MCF 10A (cell line): ENCODE measurements around the gene LIMA1. TPM values are rescaled to one million over a fixed set of nuclear protein-coding genes. Genes with fewer than 3 reads are reported as not detected.
A peak's percentile ranks its signal among the peaks of the same experiment; 100 is the strongest.

Source experiments
- BruUV-seq: library from RNA; stranded (reverse); fragments of 400-500 nt; replicated peaks from 2 replicates; lab custom pipeline; 2021; lab: Mats Ljungman, UMichigan
- CTCF ChIA-PET: fragments of 300-600 bp; sonication (Branson Sonifier 250); formaldehyde crosslinking; extraction: SDS; loops from one replicate; lab custom pipeline; 2021; ENCODE audit warnings: antibody characterized with exemption, inconsistent platforms; lab: Yijun Ruan, JAX
- POLR2A ChIA-PET: fragments of 300-600, 350-650 bp; sonication (Branson Sonifier 250); formaldehyde crosslinking; extraction: SDS; loops from one replicate; lab custom pipeline; 2020; ENCODE audit warnings: antibody characterized with exemption, inconsistent platforms; lab: Yijun Ruan, JAX
- DNase-seq: peaks from one replicate; pipeline ENCODE4 v3.0.0-alpha.2; 2018; ENCODE audit not compliant: unreplicated experiment
- H3K27ac Mint-ChIP-seq: one replicate; pipeline ENCODE4 v1.8.0; 2022; ENCODE audit warnings: mild to moderate bottlenecking, low read depth, mixed read lengths; ENCODE audit not compliant: unreplicated experiment
- H3K27me3 Mint-ChIP-seq: one replicate; pipeline ENCODE4 v1.8.0; 2022; ENCODE audit warnings: mixed read lengths; ENCODE audit not compliant: insufficient read depth, unreplicated experiment
- H3K36me3 Mint-ChIP-seq: one replicate; pipeline ENCODE4 v1.8.0; 2022; ENCODE audit warnings: mild to moderate bottlenecking, moderate library complexity, mixed read lengths; ENCODE audit not compliant: insufficient read depth, unreplicated experiment
- H3K4me1 Mint-ChIP-seq: one replicate; pipeline ENCODE4 v1.8.0; 2022; ENCODE audit warnings: mixed read lengths; ENCODE audit not compliant: insufficient read depth, unreplicated experiment
- H3K4me3 Mint-ChIP-seq: one replicate; pipeline ENCODE4 v1.8.0; 2022; ENCODE audit warnings: mild to moderate bottlenecking, moderate library complexity, mixed read lengths; ENCODE audit not compliant: unreplicated experiment
- H3K9me3 Mint-ChIP-seq: one replicate; pipeline ENCODE4 v1.8.0; 2022; ENCODE audit warnings: mixed read lengths; ENCODE audit not compliant: unreplicated experiment
- intact Hi-C: fragments of 100-400 bp; cut with micrococcal nuclease; formaldehyde crosslinking; loops from 2 replicates; pipeline ENCODE4 v1.14.1; 2022
- total RNA-seq: library from RNA; stranded (reverse); gene quantifications from 2 replicates; pipeline ENCODE4 v1.2.3, GENCODE V29; 2022
- TF ChIP-seq, protein P1 (sequence below): fragments of 200-600 bp; IDR thresholded peaks from one replicate; pipeline ENCODE4 v1.8.0; 2022; ENCODE audit warnings: antibody characterized with exemption, mild to moderate bottlenecking; ENCODE audit not compliant: unreplicated experiment

The LIMA1 gene
- total RNA-seq, 1 experiment from 2014 or later: 86.0 TPM

GRCh38 chr12:50285253-50285652, 1.9 kb upstream of the LIMA1 start:
- Mint-ChIP-seq H3K27ac (no peak overlapping the region), H3K4me1 (peaks cover 11% of the 10 kb centered on the region), H3K9me3 (no peaks in the 10 kb centered on the region), H3K4me3 (no peak overlapping the region), H3K27me3 (no peaks in the 10 kb centered on the region), H3K36me3 (peaks cover 5% of the 10 kb centered on the region)
- no TSS peak for BruUV-seq
- DNase-seq: no peak
- POLR2A ChIA-PET: interaction anchor here (2.5 to 3.7 kb wide), 3 partner anchors 17 to 63 kb away, joined by 15 to 73 read pairs (median 19); no protein-coding TSS in a partner anchor
- intact Hi-C loops: no loop called here
- CTCF ChIA-PET: interaction anchor here (1.7 kb wide), 1 partner anchor 64 kb away, joined by 5 read pairs; no protein-coding TSS in a partner anchor
- TF ChIP-seq, protein P1, sequence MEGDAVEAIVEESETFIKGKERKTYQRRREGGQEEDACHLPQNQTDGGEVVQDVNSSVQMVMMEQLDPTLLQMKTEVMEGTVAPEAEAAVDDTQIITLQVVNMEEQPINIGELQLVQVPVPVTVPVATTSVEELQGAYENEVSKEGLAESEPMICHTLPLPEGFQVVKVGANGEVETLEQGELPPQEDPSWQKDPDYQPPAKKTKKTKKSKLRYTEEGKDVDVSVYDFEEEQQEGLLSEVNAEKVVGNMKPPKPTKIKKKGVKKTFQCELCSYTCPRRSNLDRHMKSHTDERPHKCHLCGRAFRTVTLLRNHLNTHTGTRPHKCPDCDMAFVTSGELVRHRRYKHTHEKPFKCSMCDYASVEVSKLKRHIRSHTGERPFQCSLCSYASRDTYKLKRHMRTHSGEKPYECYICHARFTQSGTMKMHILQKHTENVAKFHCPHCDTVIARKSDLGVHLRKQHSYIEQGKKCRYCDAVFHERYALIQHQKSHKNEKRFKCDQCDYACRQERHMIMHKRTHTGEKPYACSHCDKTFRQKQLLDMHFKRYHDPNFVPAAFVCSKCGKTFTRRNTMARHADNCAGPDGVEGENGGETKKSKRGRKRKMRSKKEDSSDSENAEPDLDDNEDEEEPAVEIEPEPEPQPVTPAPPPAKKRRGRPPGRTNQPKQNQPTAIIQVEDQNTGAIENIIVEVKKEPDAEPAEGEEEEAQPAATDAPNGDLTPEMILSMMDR: no peak

GRCh38 chr12:50282721-50283228, 545 bp downstream of the LIMA1 start:
- Mint-ChIP-seq H3K36me3 (peaks cover 5% of the 10 kb centered on the region), H3K27me3 (no peaks in the 10 kb centered on the region), H3K9me3 (no peaks in the 10 kb centered on the region), H3K27ac (peak overlapping the region; percentile 62), H3K4me1 (peaks cover 6% of the 10 kb centered on the region), H3K4me3 (peak overlapping the region; percentile 79)
- intact Hi-C loops: loop anchor here (2.0 kb wide), 2 partner anchors 16 to 60 kb away; no protein-coding TSS in a partner anchor
- ChIA-PET POLR2A (interaction anchor here (0.5 to 3.7 kb wide), 18 partner anchors 10 to 130 kb away, joined by 3 to 73 read pairs (median 5); partner anchors contain the start of gene LARP4), CTCF (interaction anchor here (0.6 to 0.8 kb wide), 2 partner anchors 24 to 28 kb away, joined by 3 to 7 read pairs; no protein-coding TSS in a partner anchor)
- peak; percentile 10 for DNase-seq
- TF ChIP-seq, protein P1: no peak
- BruUV-seq: TSS peak; percentile 62

- TF ChIP-seq, protein P1: no peak
- Mint-ChIP-seq H3K9me3 (no peaks in the 10 kb centered on the region), H3K36me3 (peaks cover 5% of the 10 kb centered on the region), H3K4me3 (no peak overlapping the region), H3K4me1 (peaks cover 16% of the 10 kb centered on the region), H3K27me3 (no peaks in the 10 kb centered on the region), H3K27ac (no peak overlapping the region)
- intact Hi-C loops: no loop called here
- ChIA-PET CTCF (interaction anchor here (0.7 kb wide), 1 partner anchor 24 kb away, joined by 5 read pairs; no protein-coding TSS in a partner anchor), POLR2A (interaction anchor here (0.6 to 1.7 kb wide), 3 partner anchors 15 to 58 kb away, joined by 3 to 5 read pairs (median 3); no protein-coding TSS in a partner anchor)
- DNase-seq: no peak
- no TSS peak for BruUV-seq
These were observed 3.8 kb downstream of the LIMA1 start for GRCh38 chr12:50279501-50279900.

DNA sequence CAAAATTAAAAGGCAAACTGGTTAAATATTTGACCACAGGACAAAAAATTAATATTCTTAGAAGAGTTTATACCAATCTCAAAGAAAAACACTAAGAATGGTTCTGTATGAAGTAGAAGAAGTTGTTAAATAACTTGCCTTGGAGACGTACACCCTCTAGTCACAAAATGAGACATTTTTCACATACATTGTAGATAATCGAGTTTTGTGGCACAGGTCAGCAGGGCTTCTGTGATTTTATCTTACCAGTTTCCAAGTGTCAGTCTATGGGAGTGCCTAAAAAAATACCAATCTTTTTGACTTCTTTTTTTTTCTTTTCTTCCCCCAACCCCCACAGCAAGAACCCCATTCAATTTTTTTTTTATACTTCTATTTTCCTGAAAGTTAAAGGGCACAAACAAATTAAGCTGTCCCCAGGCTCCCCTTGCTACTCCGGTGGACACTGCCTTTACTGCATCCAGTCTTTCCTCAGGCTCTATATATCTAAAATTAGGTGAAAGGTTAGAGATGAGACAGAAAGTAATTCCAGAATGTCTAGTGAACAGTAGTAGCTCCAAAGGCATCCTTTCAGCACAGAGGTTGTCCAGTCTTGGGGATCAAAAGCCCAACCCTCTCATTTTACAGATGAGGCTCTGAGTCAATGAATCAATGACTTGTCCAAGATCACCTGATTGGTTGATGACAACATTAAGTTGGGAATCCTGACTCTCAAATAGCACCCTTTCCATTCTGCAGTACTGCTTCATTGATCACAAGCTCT, 6.2 kb downstream of the LIMA1 start:
- H3K27ac Mint-ChIP-seq: peak overlapping the region; percentile 37

More for the DNA sequence above, 6.2 kb downstream of the LIMA1 start:
- no peak for DNase-seq
- TF ChIP-seq, protein P1: no peak
- intact Hi-C loops: no loop called here
- ChIA-PET CTCF (interaction anchor here (0.6 kb wide), 1 partner anchor 19 kb away, joined by 7 read pairs; no protein-coding TSS in a partner anchor), POLR2A (interaction anchor here (0.9 to 1.2 kb wide), 3 partner anchors 11 to 18 kb away, joined by 3 to 4 read pairs (median 3); no protein-coding TSS in a partner anchor)
- H3K4me1 Mint-ChIP-seq: peaks cover 16% of the 10 kb centered on the region
- no peaks in the 10 kb centered on the region for H3K36me3 Mint-ChIP-seq
- H3K27me3 Mint-ChIP-seq: no peaks in the 10 kb centered on the region
- H3K4me3 Mint-ChIP-seq: no peak overlapping the region
- BruUV-seq: no TSS peak
- no peaks in the 10 kb centered on the region for H3K9me3 Mint-ChIP-seq
